Progenitor cell of endocrine pancreas (in vitro differentiated cells): ENCODE data around the gene PPP1R16B. TPM values are rescaled to one million over a fixed set of nuclear protein-coding genes. Genes with fewer than 3 reads are reported as not detected.

Source experiments
- DNase-seq: peaks from one replicate; pipeline ENCODE4 v3.0.0; 2021; ENCODE audit warnings: low spot score; ENCODE audit not compliant: unreplicated experiment
- H3K27ac Mint-ChIP-seq: 2 replicates; pipeline ENCODE4 v1.8.0; 2021; ENCODE audit warnings: mild to moderate bottlenecking, moderate library complexity, mixed read lengths
- H3K27me3 Mint-ChIP-seq: 2 replicates; pipeline ENCODE4 v1.8.0; 2021; ENCODE audit warnings: mixed read lengths
- H3K36me3 Mint-ChIP-seq: 2 replicates; pipeline ENCODE4 v1.8.0; 2022; ENCODE audit warnings: mixed read lengths; ENCODE audit not compliant: insufficient read depth
- H3K4me1 Mint-ChIP-seq: 2 replicates; pipeline ENCODE4 v1.8.0; 2021; ENCODE audit warnings: low read depth, mixed read lengths
- H3K4me3 Mint-ChIP-seq: 2 replicates; pipeline ENCODE4 v1.8.0; 2021; ENCODE audit warnings: low read depth, mild to moderate bottlenecking, moderate library complexity, mixed read lengths
- H3K9me3 Mint-ChIP-seq: 2 replicates; pipeline ENCODE4 v1.8.0; 2021; ENCODE audit warnings: low read depth, mixed read lengths
- total RNA-seq: library from RNA; stranded (reverse); gene quantifications from 2 replicates; pipeline ENCODE4 v1.2.1, GENCODE V29; 2021
- TF ChIP-seq, protein P1 (sequence below): fragments of 200-600 bp; sonication (generic); IDR thresholded peaks from one replicate; pipeline ENCODE4 v1.5.0; 2021; ENCODE audit warnings: antibody characterized with exemption, mild to moderate bottlenecking; ENCODE audit not compliant: unreplicated experiment

PPP1R16B gene
- total RNA-seq, 1 donor from 2014 or later = not detected

DNA sequence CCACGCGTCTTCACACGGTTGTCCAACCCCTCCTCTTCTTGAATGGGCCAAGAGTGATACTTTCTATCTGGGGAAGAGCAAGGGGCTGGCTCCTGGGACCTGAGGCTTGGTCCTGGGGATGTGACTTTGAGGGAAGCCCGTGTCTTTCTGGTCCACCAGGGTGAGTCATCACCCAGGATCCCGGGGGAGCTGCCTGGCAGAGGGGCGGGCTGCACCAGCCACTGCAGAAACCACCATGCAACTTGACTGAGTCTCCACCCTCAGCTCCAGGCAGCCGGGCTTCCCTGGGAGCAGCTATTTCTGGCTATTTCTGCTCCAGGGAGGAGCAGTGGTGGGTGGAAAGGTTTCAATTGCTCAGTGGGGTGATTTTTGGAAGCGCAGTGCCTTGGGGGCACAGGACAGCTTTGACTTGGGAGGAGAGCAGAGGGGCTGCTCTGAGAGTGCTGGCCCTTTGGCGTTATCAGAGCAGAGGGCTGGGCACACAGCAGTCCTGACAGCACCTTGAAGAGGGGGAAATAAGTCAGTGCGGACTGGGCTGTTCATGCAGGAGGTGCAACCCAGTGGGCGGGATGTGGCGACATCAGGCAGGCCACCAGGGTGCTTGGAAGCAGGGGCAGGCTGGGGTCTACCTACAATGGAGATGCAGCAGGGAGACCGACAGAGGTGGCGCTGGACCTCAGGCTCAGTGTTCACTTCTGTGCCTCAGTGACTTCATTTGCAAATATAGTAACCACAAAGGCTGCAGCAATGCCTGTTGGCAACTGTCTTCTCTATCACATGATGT is 75.6 kb downstream of the PPP1R16B start:
- no peak overlapping the region for H3K4me3 Mint-ChIP-seq
- DNase-seq = no peak
- TF ChIP-seq, protein P1, sequence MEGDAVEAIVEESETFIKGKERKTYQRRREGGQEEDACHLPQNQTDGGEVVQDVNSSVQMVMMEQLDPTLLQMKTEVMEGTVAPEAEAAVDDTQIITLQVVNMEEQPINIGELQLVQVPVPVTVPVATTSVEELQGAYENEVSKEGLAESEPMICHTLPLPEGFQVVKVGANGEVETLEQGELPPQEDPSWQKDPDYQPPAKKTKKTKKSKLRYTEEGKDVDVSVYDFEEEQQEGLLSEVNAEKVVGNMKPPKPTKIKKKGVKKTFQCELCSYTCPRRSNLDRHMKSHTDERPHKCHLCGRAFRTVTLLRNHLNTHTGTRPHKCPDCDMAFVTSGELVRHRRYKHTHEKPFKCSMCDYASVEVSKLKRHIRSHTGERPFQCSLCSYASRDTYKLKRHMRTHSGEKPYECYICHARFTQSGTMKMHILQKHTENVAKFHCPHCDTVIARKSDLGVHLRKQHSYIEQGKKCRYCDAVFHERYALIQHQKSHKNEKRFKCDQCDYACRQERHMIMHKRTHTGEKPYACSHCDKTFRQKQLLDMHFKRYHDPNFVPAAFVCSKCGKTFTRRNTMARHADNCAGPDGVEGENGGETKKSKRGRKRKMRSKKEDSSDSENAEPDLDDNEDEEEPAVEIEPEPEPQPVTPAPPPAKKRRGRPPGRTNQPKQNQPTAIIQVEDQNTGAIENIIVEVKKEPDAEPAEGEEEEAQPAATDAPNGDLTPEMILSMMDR = no peak
- H3K4me1 Mint-ChIP-seq = no peaks in the 10 kb centered on the region
- no peaks in the 10 kb centered on the region for H3K36me3 Mint-ChIP-seq
- no peaks in the 10 kb centered on the region for H3K9me3 Mint-ChIP-seq
- H3K27ac Mint-ChIP-seq = no peak overlapping the region
- H3K27me3 Mint-ChIP-seq = peaks cover 31% of the 10 kb centered on the region

DNA sequence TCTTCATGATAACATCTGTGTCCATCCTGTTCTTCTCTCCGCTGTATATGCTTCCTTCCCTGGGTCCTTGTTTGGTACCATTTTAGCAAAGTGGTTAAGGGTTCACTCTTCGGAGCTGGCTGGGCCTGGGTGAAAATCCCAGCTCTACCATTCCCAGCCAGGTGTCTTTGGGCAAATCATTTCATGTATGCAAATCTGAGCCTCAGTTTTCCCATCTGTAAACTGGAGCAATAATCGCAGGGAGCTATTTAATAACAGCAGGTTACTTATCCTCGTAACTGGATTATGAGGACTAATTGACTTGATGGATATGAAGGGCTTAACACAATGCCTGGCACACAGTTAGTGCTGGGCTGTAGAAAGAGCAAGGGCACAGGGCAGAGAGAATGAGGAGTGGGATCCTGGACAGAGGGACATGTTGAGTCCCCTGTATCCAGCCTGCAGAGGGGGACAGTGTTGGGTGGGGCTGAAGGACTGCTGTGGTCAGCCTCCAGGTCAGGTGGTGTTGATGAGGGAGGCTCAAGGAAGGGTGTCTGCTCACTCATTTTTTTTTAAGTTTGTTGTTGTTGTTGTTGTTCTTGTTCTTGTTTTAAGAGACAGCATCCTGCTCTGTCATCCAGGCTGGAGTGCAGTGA is 76.4 kb downstream of the PPP1R16B start:
- Mint-ChIP-seq H3K36me3 (no peaks in the 10 kb centered on the region), H3K27me3 (peaks cover 31% of the 10 kb centered on the region), H3K9me3 (no peaks in the 10 kb centered on the region), H3K27ac (no peak overlapping the region), H3K4me3 (no peak overlapping the region), H3K4me1 (no peaks in the 10 kb centered on the region)
- DNase-seq = no peak
- TF ChIP-seq, protein P1 = no peak

DNA sequence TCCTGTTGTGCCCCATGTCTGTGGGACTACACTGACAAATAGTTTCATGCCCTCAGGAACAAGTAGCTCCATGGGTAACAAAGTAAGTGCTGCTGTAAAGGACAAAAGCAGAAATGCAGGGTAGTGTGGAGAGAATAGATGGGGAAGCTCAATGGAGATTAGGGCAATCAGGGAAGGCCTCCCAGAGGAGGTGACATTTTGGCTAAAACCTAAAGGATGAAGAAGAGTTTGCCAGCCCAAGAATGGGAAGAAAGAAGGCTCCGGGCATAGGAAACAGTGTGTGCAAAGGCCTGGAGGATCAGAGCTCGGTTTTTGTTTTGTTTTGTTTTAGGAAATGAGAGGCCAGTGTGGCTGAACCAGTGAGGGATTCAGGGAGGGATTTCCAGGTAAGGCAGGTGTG is 77.1 kb downstream of the PPP1R16B start:
- TF ChIP-seq, protein P1 = no peak
- H3K36me3 Mint-ChIP-seq = no peaks in the 10 kb centered on the region
- DNase-seq = no peak
- no peak overlapping the region for H3K4me3 Mint-ChIP-seq
- H3K4me1 Mint-ChIP-seq = no peaks in the 10 kb centered on the region
- no peaks in the 10 kb centered on the region for H3K9me3 Mint-ChIP-seq
- H3K27me3 Mint-ChIP-seq = peaks cover 31% of the 10 kb centered on the region
- H3K27ac Mint-ChIP-seq = no peak overlapping the region

DNA sequence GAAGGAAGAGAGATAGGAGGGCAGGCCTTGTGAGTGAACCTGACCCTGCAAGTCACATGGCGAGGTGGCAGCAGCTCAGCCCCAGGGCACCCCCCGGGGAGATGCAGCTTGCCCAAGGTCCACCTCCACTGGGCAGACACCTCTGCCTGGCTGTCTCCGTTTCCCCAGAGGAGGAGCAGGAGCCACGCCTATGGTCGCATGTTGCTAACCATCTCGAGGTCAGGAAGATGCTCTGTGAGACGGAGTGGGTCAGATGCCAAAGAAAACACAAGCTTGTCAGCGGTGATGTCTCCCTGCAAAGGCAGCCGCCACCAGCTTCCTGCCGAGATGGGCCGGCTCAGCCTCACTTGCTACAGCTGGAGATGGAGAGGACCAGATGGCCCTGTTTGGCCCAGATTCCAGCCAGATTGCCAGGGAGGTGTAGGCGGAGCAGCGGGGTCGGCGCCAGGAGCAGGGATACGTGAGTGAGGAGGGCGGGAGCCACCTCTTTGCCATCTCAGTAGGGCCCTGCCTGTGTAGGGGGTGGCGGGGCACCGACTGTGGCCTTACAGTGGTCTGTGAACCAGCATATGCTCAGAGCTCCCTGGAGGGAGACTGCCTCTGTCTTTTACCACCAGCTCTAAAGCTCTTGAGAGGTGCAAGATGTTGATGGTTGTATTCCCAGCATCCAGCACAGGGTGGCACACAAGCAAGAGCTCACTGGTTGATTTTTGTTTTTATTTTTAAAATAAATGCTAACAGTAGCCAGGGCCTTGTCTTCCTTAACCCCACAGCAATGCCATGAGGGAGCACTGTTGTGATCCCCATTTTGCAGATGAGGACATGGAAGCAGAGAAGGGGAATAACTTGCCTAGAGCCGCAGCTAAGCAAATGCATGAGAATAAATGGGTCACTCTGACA is 77.8 kb downstream of the PPP1R16B start:
- H3K36me3 Mint-ChIP-seq = no peaks in the 10 kb centered on the region
- H3K9me3 Mint-ChIP-seq = no peaks in the 10 kb centered on the region
- TF ChIP-seq, protein P1 = no peak
- no peaks in the 10 kb centered on the region for H3K4me1 Mint-ChIP-seq
- H3K27ac Mint-ChIP-seq = no peak overlapping the region
- no peak for DNase-seq
- H3K4me3 Mint-ChIP-seq = no peak overlapping the region
- peaks cover 31% of the 10 kb centered on the region for H3K27me3 Mint-ChIP-seq

DNA sequence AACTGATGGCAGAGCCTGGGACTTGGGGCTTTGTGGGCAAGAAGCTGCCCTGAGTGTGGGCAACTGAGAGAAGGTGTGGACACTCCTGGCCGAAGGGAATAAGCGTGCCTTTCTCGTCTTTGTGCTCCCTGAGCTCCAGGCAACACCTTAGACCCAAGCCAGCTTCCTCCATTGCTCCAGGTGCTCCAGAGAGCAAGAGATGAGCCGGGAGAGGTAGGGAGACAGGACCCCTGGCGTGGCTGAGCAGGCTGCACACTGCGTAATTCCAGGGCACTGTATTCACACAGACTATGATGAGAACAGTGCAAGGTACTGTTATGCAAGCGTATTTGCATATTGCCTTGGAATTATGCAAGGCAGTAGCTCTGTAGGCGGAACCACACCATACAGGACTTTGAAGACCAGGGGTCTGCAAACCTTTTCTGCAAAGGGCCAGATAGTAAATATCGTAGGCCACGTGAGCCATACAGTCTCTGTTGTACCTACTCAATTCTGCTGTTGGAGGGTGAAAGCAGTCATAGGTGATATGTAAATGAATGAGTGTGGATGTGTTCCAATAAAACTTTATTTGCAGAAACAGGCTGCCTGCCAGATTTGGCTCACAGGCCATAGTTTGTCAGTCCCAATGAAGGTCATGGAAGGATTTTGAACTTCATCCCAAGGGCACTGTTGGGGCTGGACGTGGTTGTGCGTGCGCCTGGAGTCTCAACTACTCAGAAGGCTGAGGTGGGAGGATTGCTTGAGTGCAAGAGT is 78.7 kb downstream of the PPP1R16B start:
- Mint-ChIP-seq H3K4me3 (no peak overlapping the region), H3K4me1 (no peaks in the 10 kb centered on the region), H3K27ac (no peak overlapping the region), H3K36me3 (no peaks in the 10 kb centered on the region), H3K27me3 (peaks cover 25% of the 10 kb centered on the region), H3K9me3 (no peaks in the 10 kb centered on the region)
- no peak for DNase-seq
- TF ChIP-seq, protein P1 = no peak
